HepG2 (cell line): ENCODE data around the gene CSRNP3. TPM values are rescaled to one million over a fixed set of nuclear protein-coding genes. Genes with fewer than 3 reads are reported as not detected.

Experiments
- ATAC-seq: fragments of 200-7000 bp; cut with Tn5 transposase; 3 replicates; pipeline ENCODE4 v1.9.1; 2020; ENCODE audit warnings: mild to moderate bottlenecking, moderate library complexity
- BruUV-seq: library from RNA; stranded (reverse); fragments of 400-500 nt; replicated peaks from 2 replicates; lab custom pipeline; 2021; lab: Mats Ljungman, UMichigan
- CTCF ChIA-PET: fragments of 300-600 bp; formaldehyde crosslinking; extraction: SDS; loops from one replicate; lab custom pipeline; 2021; ENCODE audit warnings: low total read pairs, inconsistent platforms, low intra/inter-chr PET ratio; lab: Yijun Ruan, JAX
- POLR2A ChIA-PET: fragments of 350-600 bp; sonication (Branson Sonifier 250); formaldehyde crosslinking; loops from one replicate; lab custom pipeline; 2020; ENCODE audit warnings: antibody characterized with exemption, inconsistent platforms; lab: Yijun Ruan, JAX
- DNase-seq: peaks from one replicate; pipeline ENCODE4 v3.0.0-alpha.2; 2015; ENCODE audit warnings: low spot score
- FAIRE-seq: peaks from 3 replicates; lab custom pipeline; 2011; peaks lifted over from hg19 to GRCh38; lab: Jason Lieb, UNC
- H2AFZ ChIP-seq: one replicate; pipeline ENCODE4 v1.6.1; 2011; ENCODE audit warnings: low read length, inconsistent platforms
- H3K27ac ChIP-seq: fragments of 300-600 bp; 3 replicates; pipeline ENCODE4 v1.8.0; 2011; ENCODE audit warnings: mixed run types, mild to moderate bottlenecking, mixed read lengths, low read length, inconsistent platforms; ENCODE audit not compliant: insufficient read depth; ENCODE audit errors: extremely low read length
- H3K27me3 ChIP-seq, 2 experiments: fragments of 200-600 bp in 1 of 2; 2 replicates in 1 of 2; 3 replicates in 1 of 2; pipeline versions ENCODE4 v1.6.0 to v1.8.0; 2011; ENCODE audit warnings: low read length in 2 of 2, mild to moderate bottlenecking in 2 of 2, moderate library complexity in 2 of 2, inconsistent platforms in 1 of 2; ENCODE audit not compliant: insufficient read depth in 2 of 2, control insufficient read depth in 1 of 2
- H3K36me3 ChIP-seq, 2 experiments: fragments of 200-600 bp in 1 of 2; replicated peaks in 1 of 2; 2 replicates in 1 of 2; 3 replicates in 1 of 2; pipeline versions ENCODE4 v1.5.1 to v1.8.0; 2011; ENCODE audit warnings: low read length in 2 of 2, inconsistent platforms in 1 of 2; ENCODE audit not compliant: insufficient read depth in 2 of 2, control insufficient read depth in 1 of 2
- H3K4me1 ChIP-seq: 2 replicates; pipeline ENCODE4 v1.5.1; 2012; ENCODE audit warnings: low read length, inconsistent platforms; ENCODE audit not compliant: insufficient read depth
- H3K4me2 ChIP-seq: 2 replicates; pipeline ENCODE4 v1.6.0; 2011; ENCODE audit warnings: low read depth, low read length, inconsistent platforms
- H3K4me3 ChIP-seq, 3 experiments: fragments of 200-600 bp in 1 of 3; sonication (generic), shearing (Covaris generic) in 1 of 3; replicated peaks in 1 of 3; 2 replicates each; pipeline ENCODE4 v1.5.1; 2011 to 2016; ENCODE audit warnings: low read length in 3 of 3, inconsistent platforms in 2 of 3, low read depth in 2 of 3, mild to moderate bottlenecking in 2 of 3, control low read depth in 1 of 3, mixed read lengths in 1 of 3; ENCODE audit not compliant: insufficient read depth in 1 of 3
- H3K79me2 ChIP-seq: one replicate; pipeline ENCODE4 v1.6.1; 2011; ENCODE audit warnings: low read length, inconsistent platforms; ENCODE audit not compliant: insufficient read depth
- H3K9ac ChIP-seq: 2 replicates; pipeline ENCODE4 v1.6.0; 2011; ENCODE audit warnings: mild to moderate bottlenecking, low read depth, low read length, inconsistent platforms; ENCODE audit not compliant: insufficient read depth
- H3K9me3 ChIP-seq: 2 replicates; pipeline ENCODE4 v1.5.1; 2012; ENCODE audit warnings: mild to moderate bottlenecking, low read length
- H4K20me1 ChIP-seq: 2 replicates; pipeline ENCODE4 v1.6.0; 2011; ENCODE audit warnings: inconsistent platforms, mild to moderate bottlenecking, low read length, moderate library complexity; ENCODE audit not compliant: insufficient read depth
- ARID2 ChIP-seq: sonication (generic); formaldehyde crosslinking; IDR thresholded peaks from 2 replicates; pipeline ENCODE4 v1.8.1; 2022; ENCODE audit warnings: mild to moderate bottlenecking, missing genetic modification reagents, borderline replicate concordance
- HIVEP1 ChIP-seq: sonication (generic); formaldehyde crosslinking; IDR thresholded peaks from 2 replicates; pipeline ENCODE4 v1.4.0; 2020; ENCODE audit warnings: mild to moderate bottlenecking, missing genetic modification reagents
- MAFF ChIP-seq: IDR thresholded peaks from 2 replicates; pipeline ENCODE4 v1.6.1; 2011; ENCODE audit warnings: low read depth, low read length, improper control_type of control experiment
- MAFK ChIP-seq, 2 experiments: IDR thresholded peaks in 1 of 2; conservative IDR thresholded peaks in 1 of 2; 2 replicates each; pipeline ENCODE4 v1.6.1; 2011; ENCODE audit warnings: improper control_type of control experiment in 2 of 2, low read length in 2 of 2
- PAX8 ChIP-seq: sonication (generic); formaldehyde crosslinking; IDR thresholded peaks from 2 replicates; pipeline ENCODE4 v1.8.0; 2022; ENCODE audit warnings: mild to moderate bottlenecking, missing genetic modification reagents, borderline replicate concordance
- THAP11 ChIP-seq: IDR thresholded peaks from 2 replicates; pipeline ENCODE4 v1.6.1; 2016; ENCODE audit warnings: missing biosample characterization, missing genetic modification reagents
- YEATS4 ChIP-seq: sonication (generic); formaldehyde crosslinking; IDR thresholded peaks from 2 replicates; pipeline ENCODE4 v1.4.0; 2020; ENCODE audit warnings: missing genetic modification reagents, borderline replicate concordance
- ZNF337 ChIP-seq: sonication (generic); formaldehyde crosslinking; IDR thresholded peaks from 2 replicates; pipeline ENCODE4 v1.5.1; 2020; ENCODE audit warnings: missing genetic modification reagents, low read depth, mild to moderate bottlenecking, borderline replicate concordance
- WGBS: methylation state at CpG from one replicate; pipeline ENCODE4 v1.1.6; 2017; ENCODE audit warnings: low lambda C conversion rate; 5-methylcytosine and 5-hydroxymethylcytosine counted together
- in situ Hi-C: cut with HindIII; loops from 2 replicates; pipeline ENCODE4 v1.10.0; 2017; ENCODE audit warnings: low pct_unique_long_range_greater_than_20kb; ENCODE audit not compliant: extremely low pct_ligation_motif_present
- intact Hi-C: fragments of 100-400 bp; cut with micrococcal nuclease; formaldehyde crosslinking; loops from one replicate; pipeline ENCODE4 v1.10.0; 2022; ENCODE audit not compliant: unreplicated experiment
- polyA plus RNA-seq, 8 experiments: library from polyadenylated mRNA; depleted of rRNA in 3 of 8; stranded (reverse) in 7 of 8; unstranded in 1 of 8; fragments of >200 nt; fragmentation: Illumina TruSeq in 4 of 8; extraction: Trizol in 4 of 8; gene quantifications; 2 replicates each; pipeline versions ENCODE4 v1.2.1 to v1.2.3, GENCODE V29; 2011 to 2016; ENCODE audit warnings: low read depth in 4 of 8, missing spikeins in 1 of 8, mixed read lengths in 1 of 8; ENCODE audit not compliant: insufficient read depth in 1 of 8
- total RNA-seq, 5 experiments: library from RNA; depleted of rRNA; stranded (reverse); fragments of >200 nt; fragmentation: Illumina TruSeq; extraction: Trizol; gene quantifications; 2 replicates each; pipeline ENCODE4 v1.2.3, GENCODE V29; 2016; ENCODE audit warnings: low read depth in 1 of 5

The CSRNP3 gene
- total and polyA plus RNA-seq, 2 of the 13 experiments (the other 11 are each of a cell fraction or from before 2014, with no cell fraction given) = not detected

DNA sequence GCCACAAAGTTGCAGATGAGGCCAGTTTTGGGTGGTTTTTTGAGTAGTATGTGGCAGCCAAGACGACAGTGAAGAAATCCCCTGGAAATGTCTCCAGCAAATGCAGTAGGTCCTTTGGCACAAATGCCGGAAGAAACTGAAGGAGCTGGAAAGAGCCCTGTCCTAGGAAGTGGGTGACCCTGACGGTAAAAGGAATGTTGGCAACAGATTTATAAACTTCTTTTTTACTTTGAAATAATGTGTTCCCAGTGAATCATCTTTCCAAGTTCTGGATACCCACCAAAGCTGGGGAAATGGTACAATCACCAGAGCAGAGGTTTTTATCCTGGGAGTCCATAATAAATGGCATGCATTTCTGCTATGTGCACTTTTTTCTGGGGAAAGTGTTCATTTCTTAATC is 112.9 kb downstream of the CSRNP3 start (continued):
- no peak for TF ChIP-seq ARID2 (CRISPR knock-in tag)
- TF ChIP-seq PAX8 (CRISPR knock-in tag) = no peak
- no peak for TF ChIP-seq HIVEP1 (CRISPR knock-in tag)

DNA sequence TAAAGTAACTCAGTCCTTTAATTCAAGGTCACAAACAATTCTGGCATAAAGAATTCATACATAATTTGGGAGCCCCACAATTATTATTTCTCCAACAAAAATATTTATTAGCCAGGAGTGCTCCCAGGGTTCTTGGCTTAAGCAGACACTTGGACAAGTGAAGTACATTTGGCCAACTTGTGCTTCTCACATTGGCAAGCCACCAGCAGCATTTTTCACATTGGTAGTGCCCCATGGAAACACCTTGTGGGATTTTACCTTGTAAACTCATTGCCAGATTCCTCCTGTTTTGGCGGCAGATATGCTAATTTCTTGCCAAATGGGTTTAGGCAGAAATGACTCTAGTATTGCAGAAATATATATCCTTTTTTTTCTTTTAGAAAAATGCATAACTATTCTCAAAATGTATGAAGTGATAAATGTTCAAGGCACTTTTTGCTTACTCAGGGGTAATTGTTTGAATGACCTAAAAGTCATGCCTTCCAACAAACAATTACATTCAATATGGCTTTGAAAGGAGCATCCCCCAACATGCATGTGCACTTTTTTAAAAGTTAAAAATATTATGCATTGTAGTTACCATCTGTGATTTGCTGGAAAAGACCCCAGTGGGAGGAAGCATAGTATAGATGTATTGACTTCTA is 113.5 kb downstream of the CSRNP3 start:
- TF ChIP-seq THAP11 = no peak
- TF ChIP-seq YEATS4 = no peak
- TF ChIP-seq MAFF = peak; percentile 85
- no peak for TF ChIP-seq ZNF337 (CRISPR knock-in tag)
- peak; percentile 80 to 93 for TF ChIP-seq MAFK (conservative IDR thresholded peaks at IDR 0.05 in 1 of 2, IDR thresholded peaks at IDR 0.05 in 1 of 2; ENCODE audit: low read length in 2 of 2)
- TF ChIP-seq, all 625 proteins: peak for 2
- FAIRE-seq (no peak), ATAC-seq (no peak), DNase-seq (no peak)
- H3K79me2 ChIP-seq = no peaks in the 10 kb centered on the region
- no peaks in the 10 kb centered on the region for H3K27me3 ChIP-seq
- no peaks in the 10 kb centered on the region for H3K36me3 ChIP-seq
- no peak overlapping the region for H3K4me2 ChIP-seq
- H4K20me1 ChIP-seq = no peaks in the 10 kb centered on the region
- POLR2A ChIA-PET = no interaction called here
- intact Hi-C loops = no loop called here
- no peak overlapping the region for H2AFZ ChIP-seq
- H3K9me3 ChIP-seq = no peaks in the 10 kb centered on the region
- CTCF ChIA-PET = no interaction called here
- H3K4me3 ChIP-seq = no peak overlapping the region
- 21% methylated on average over 1 of the region's 1 CpG for WGBS
- H3K4me1 ChIP-seq = no peaks in the 10 kb centered on the region
- no peak overlapping the region for H3K27ac ChIP-seq
- H3K9ac ChIP-seq = no peak overlapping the region
- in situ Hi-C loops = no loop called here
- no TSS peak for BruUV-seq
